ENCODE data around the gene SMC1B.
"Not testable (repeated sequence)": the region's sequence is repeated elsewhere in the genome, so short reads cannot be mapped to it uniquely, and the experiment has no call there.

Gene SMC1B

DNA sequence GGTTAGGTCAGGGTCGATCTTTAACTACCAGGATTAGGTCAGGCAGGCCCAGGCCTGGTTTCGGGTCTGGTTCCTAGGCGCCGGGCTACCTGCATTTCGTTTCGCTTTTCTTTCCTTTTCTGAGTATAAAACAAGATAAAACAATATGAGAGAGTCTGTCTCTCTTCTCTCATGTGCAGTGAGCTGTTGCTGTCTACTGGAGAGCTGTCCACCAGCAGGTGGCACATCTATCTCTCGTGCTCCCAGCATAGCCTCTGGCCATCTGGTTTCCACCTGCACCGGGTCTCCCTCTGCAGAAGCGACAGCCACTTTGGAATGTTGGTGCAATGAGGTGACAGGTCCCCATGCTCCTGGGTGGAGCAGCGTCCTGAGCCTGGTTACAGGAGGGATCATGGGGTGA, 27.7 kb upstream of the SMC1B start:
- DNase-seq: peak; percentile 70

DNA sequence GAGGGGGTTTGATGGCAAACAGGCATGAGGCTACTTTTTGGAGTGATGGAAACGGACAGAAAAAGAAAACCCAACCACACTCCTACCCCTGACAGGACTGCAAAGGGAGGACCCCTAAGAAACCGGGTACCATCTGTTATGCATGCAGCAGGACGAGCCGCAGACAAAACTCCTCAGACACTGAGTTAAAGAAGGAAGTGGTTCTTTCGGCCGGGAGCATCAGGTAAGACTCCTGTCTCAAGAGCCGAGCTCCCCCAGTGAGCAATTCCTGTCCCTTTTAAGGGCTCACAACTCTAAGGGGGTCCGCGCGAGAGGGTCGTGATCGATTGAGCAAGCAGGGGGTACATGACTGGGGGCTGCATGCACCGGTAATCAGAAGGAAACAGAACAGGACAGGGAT, 27.3 kb upstream of the SMC1B start:
- DNase-seq: not testable (repeated sequence)

- DNase-seq: no peak
Measured at GRCh38 chr22:45438336-45438735, 24.9 kb upstream of the SMC1B start.

DNA sequence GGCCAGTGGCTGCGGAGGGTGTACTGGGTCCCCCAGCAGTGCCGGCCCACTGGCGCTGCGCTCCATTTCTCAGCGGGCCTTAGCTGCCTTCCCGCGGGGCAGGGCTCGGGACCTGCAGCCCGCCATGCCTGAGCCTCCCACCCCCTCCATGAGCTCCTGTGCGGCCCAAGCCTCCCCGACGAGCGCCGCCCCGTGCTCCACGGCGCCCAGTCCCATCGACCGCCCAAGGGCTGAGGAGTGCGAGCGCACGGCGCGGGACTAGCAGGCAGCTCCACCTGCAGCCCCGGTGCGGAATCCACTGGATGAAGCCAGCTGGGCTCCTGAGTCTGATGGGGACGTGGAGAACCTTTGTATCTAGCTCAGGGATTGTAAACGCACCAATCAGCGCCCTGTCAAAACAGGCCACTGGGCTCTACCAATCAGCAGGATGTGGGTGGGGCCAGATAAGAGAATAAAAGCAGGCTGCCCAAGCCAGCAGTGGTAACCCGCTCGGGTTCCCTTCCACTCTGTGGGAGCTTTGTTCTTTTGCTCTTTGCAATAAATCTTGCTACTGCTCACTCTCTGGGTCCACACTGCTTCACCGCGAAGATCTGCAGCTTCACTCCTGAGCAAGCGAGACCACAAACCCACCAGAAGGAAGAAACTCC, 23.6 kb upstream of the SMC1B start:
- not testable (repeated sequence) for DNase-seq

DNA sequence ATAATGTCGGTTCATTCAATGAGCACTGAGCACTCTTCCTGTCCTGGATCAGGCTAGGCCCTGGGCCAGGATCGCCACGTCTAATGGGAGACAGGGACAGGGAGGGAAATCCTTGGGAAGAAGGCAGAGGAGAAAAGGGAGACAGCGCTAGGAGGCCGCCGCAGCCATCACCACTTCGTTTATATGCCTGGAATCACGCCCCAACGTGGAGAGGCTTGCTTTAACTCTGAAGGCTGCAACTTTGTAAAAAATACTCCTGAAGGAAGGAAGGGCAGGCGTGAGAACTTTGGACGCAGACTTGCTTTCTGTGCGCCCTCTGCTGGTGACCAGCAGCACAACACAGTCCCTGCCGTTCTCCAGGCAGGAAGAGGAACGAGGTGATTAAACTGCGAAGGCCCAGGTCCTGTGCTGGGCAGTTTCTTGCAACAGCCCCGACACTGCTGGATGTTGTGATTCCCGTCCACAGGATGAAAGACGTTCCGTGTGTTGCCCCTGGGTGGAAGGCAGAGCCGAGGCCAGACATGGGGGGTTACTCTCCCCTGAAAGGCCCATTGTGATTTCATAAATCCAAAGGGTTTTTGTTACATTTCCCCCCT, 22.2 kb upstream of the SMC1B start:
- peak; percentile 78 for DNase-seq

GRCh38 chr22:45434981-45435380, 21.6 kb upstream of the SMC1B start:
- DNase-seq: no peak

- no peak for DNase-seq
Measured at GRCh38 chr22:45430871-45431270, 17.5 kb upstream of the SMC1B start.

GRCh38 chr22:45429981-45430775, 16.8 kb upstream of the SMC1B start:
- DNase-seq: no peak

DNA sequence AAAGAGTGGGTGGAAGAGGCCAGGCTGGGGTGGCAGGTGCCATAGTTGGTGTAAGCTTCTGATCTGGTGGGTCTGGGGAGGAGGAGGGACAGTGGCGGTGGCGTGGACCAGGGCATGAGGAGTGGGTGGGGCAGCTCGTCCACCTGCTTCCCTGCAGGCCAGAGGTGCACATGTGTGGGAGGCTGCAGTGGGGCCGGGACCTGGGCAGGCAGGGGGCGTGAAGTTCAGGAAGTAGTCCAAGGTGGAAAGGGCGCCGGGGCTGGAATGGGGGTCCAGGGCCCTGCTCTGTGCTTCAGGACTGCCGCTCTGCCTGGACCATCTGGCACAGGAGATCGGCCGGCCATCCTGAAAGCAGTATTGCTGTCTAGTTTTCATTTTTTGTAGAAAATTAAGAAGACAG, 16.0 kb upstream of the SMC1B start:
- no peak for DNase-seq

GRCh38 chr22:45428391-45429385, 15.3 kb upstream of the SMC1B start:
- no peak for DNase-seq

GRCh38 chr22:45427114-45427513, 13.7 kb upstream of the SMC1B start:
- no peak for DNase-seq

DNA sequence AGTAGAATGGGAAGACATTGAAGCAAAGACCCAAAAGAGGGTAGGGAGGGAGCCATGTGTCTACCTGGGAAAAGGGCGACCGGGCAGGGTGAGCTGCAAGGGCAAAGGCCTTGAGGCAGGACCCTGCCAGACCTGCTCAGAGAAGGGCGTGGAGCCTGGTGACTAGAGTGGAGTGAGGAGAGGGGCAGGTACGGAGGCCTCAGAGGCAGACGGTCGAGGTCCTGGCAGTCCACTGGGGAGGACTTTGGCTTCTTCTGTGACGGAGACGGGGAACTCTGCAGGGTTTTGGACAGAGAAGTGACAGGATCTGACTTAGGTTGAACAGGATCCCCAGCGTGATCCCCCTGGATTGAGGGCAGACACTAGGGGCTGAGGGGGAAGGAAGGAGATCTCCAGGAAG, 13.0 kb upstream of the SMC1B start:
- DNase-seq: no peak

DNA sequence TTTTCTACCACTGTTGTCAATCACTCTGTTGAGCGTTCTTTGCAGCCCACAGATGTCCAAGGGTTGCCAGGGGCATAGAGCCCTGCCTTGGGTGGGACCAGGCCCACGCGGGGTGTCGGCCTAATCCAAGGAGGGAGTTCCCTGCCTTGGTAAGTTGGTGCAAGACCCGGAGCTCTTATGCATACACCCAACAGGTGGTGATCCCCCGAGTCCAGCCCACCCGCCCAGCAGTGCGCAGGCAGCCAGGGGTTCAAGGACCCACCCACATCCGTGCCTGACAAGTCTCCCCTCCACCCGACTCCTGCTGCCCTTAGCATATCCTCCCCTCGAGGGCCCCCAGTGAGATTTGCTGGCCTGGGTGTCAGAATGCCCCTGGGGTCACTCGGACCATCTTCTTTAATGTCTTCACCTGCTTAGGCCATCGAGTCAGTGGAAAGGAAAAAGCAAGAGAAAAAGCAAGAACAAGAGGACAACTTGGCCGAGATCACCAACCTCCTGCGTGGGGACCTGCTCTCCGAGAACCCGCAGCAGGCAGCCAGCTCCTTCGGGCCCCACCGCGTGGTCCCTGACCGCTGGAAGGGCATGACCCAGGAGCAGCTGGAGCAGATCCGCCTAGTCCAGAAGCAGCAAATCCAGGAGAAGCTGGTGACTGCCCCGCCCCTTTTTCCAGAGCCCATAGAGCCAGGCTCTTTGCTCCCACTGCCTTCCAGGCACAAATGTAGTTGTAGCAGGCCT, 12.3 kb upstream of the SMC1B start:
- DNase-seq: no peak

- no peak for DNase-seq
Measured at GRCh38 chr22:45425101-45425500, 11.7 kb upstream of the SMC1B start.

DNA sequence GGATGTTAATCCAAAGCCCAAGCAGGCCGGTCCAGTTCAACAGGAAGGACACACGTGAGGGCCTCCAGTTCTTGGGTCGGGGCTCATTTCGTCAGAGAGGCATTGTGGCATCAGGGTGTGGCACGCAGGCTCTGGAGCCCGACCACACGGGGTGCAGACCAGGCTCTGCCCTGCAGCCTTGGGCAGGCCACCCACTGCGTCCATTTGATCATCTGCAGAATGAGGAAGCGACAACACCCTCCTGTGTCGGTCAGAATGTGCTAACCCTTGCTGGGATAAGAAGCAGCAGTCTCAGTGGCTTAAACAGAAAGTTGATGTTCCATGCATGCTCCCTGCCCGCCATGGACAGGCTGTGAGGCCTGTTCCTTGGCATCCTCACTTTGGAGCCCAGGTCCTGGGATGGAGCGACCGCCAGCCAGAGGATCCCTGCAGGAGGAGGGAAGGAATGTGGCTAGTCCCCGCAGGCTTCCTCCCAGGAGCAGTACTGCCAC, 10.9 kb upstream of the SMC1B start:
- no peak for DNase-seq

GRCh38 chr22:45423524-45423923, 10.1 kb upstream of the SMC1B start:
- no peak for DNase-seq

- DNase-seq: no peak
Measured at GRCh38 chr22:45422237-45422983, 9.0 kb upstream of the SMC1B start.

- DNase-seq: no peak
Measured at GRCh38 chr22:45421349-45422055, 8.1 kb upstream of the SMC1B start.

DNA sequence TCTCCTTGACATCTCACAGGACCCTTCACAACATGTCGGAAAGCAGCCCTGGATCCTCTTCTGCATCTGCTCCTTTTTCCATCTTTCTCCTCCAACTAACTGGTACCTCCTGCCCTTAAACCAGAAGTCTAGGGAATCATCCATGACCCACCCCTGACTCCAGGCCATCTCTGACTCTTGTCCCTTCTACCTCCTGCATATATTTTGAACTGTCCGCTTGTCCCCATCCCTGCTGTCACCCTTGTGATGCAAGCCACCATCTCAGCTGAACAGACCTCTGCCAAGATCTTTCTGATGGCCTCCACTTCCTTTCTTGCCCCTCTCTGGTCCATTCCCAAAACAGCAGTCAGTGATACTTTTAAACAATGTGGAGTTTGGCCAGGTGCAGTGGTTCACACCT, 7.1 kb upstream of the SMC1B start:
- DNase-seq: no peak

DNA sequence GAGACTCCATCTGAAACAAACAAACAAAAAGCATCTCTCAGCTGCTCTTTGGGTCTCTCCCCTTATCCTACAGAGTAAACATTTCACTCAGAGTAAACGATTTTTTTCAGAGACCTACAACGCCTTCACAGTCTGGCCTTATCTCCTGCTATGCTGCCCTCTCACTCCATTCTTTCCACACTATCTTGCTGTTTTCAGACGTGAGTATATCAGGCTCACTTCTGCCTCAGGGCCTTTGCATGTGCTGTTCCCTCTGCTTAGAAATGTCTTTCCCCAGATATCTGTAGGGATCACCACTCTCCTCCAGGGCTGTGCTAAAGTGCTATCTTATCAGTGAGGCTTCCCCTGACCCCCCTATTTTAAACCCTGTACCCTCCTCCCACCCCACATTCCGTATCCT, 6.6 kb upstream of the SMC1B start:
- no peak for DNase-seq

DNA sequence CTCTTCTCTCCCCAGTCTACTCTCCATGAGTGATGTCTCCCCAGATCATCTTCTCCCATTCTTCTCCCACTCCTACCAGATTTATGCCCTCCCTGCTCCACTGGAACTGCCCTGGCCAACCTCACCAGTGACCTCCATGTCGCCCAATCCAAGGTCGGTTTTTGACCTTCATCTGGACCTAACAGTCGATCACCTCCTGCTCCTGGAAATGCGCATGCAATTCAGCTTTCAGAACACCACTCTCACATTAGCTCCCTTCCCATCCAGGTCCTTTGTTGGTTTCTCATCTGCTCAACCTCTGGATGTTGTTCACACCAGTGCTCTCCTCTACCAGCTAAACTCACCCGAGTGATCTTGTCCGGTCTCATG, 5.4 kb upstream of the SMC1B start:
- no peak for DNase-seq
